ENCODE data around the gene GPR139.

GPR139 gene

GRCh38 chr16:20026361-20027072 is 47.2 kb downstream of the GPR139 start:
- H3K9me3 Mint-ChIP-seq = peaks cover 8% of the 10 kb centered on the region
- H3K27ac Mint-ChIP-seq = no peak overlapping the region
- H3K4me3 Mint-ChIP-seq = no peak overlapping the region
- no peaks in the 10 kb centered on the region for H3K36me3 Mint-ChIP-seq
- DNase-seq (ENCODE audit: low spot score in 2 of 2) (no peak), ATAC-seq (no peak)
- no peaks in the 10 kb centered on the region for H3K4me1 Mint-ChIP-seq

GRCh38 chr16:20023190-20023589 is 50.5 kb downstream of the GPR139 start:
- Mint-ChIP-seq H3K27ac (no peak overlapping the region), H3K36me3 (no peaks in the 10 kb centered on the region), H3K9me3 (peaks cover 6% of the 10 kb centered on the region), H3K4me3 (no peak overlapping the region), H3K4me1 (no peaks in the 10 kb centered on the region)
- DNase-seq (ENCODE audit: low spot score in 2 of 2) (no peak), ATAC-seq (no peak)

DNA sequence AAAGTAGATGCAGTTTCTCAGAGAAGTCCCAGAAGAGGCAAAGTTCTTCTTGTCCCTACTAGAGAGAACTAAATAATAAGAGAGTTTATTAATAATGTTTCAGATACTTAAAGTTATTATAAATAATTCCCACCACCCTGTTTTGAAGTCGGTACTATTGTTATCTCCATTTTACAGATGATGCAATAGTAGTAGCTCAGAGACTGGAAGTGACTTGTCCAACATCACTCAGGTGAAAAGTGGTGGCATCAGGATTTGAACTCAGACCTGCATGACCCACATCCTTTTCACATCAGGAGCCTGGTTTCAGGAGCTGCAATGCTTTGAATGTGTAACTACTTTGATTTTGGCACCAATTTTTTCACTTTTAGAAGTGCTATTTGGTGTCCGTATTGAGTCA is 52.7 kb downstream of the GPR139 start:
- H3K4me3 Mint-ChIP-seq = no peak overlapping the region
- H3K27ac Mint-ChIP-seq = no peak overlapping the region
- H3K36me3 Mint-ChIP-seq = no peaks in the 10 kb centered on the region
- no peaks in the 10 kb centered on the region for H3K4me1 Mint-ChIP-seq
- H3K9me3 Mint-ChIP-seq = peaks cover 6% of the 10 kb centered on the region
- no peak for ATAC-seq
- no peak for DNase-seq (ENCODE audit: low spot score in 2 of 2)

- no peak for DNase-seq (ENCODE audit: low spot score in 2 of 2)
- Mint-ChIP-seq H3K4me1 (no peaks in the 10 kb centered on the region), H3K9me3 (peaks cover 6% of the 10 kb centered on the region), H3K27ac (no peak overlapping the region), H3K4me3 (no peak overlapping the region), H3K36me3 (no peaks in the 10 kb centered on the region)
- ATAC-seq = no peak
These were observed 53.6 kb downstream of the GPR139 start for GRCh38 chr16:20020083-20020482.

GRCh38 chr16:20016234-20016633 is 57.5 kb downstream of the GPR139 start:
- no peaks in the 10 kb centered on the region for H3K36me3 Mint-ChIP-seq
- no peak for DNase-seq (ENCODE audit: low spot score in 2 of 2)
- no peak for ATAC-seq
- no peak overlapping the region for H3K27ac Mint-ChIP-seq
- H3K4me1 Mint-ChIP-seq = no peaks in the 10 kb centered on the region
- no peaks in the 10 kb centered on the region for H3K9me3 Mint-ChIP-seq
- H3K4me3 Mint-ChIP-seq = no peak overlapping the region

DNA sequence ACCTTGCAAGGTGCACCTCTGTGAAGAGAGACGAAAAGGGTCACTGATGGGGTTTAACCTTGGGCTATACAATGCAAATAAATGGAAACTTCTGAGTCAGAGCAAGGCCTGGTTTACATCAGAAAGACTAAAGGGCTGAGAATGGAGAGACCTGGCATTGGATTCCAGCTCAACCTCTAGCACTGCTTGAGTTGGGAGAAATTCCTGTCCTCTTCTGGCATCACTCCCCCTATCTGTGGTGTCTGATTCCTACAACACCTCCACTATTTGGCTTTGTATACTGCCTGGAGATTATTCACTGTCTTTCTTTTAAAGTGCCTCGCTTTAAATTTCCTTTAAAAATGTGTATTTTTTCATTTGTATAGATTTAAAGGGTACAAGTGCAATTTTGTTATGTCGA is 68.8 kb downstream of the GPR139 start:
- DNase-seq (ENCODE audit: low spot score in 2 of 2) = no peak
- Mint-ChIP-seq H3K4me3 (no peak overlapping the region), H3K9me3 (no peaks in the 10 kb centered on the region), H3K27ac (no peak overlapping the region), H3K4me1 (no peaks in the 10 kb centered on the region), H3K36me3 (no peaks in the 10 kb centered on the region)
- ATAC-seq = no peak

GRCh38 chr16:20002936-20003335 is 70.8 kb downstream of the GPR139 start:
- no peak overlapping the region for H3K4me3 Mint-ChIP-seq
- H3K9me3 Mint-ChIP-seq = no peaks in the 10 kb centered on the region
- DNase-seq (ENCODE audit: low spot score in 2 of 2) (no peak), ATAC-seq (no peak)
- H3K4me1 Mint-ChIP-seq = no peaks in the 10 kb centered on the region
- no peaks in the 10 kb centered on the region for H3K36me3 Mint-ChIP-seq
- H3K27ac Mint-ChIP-seq = no peak overlapping the region

DNA sequence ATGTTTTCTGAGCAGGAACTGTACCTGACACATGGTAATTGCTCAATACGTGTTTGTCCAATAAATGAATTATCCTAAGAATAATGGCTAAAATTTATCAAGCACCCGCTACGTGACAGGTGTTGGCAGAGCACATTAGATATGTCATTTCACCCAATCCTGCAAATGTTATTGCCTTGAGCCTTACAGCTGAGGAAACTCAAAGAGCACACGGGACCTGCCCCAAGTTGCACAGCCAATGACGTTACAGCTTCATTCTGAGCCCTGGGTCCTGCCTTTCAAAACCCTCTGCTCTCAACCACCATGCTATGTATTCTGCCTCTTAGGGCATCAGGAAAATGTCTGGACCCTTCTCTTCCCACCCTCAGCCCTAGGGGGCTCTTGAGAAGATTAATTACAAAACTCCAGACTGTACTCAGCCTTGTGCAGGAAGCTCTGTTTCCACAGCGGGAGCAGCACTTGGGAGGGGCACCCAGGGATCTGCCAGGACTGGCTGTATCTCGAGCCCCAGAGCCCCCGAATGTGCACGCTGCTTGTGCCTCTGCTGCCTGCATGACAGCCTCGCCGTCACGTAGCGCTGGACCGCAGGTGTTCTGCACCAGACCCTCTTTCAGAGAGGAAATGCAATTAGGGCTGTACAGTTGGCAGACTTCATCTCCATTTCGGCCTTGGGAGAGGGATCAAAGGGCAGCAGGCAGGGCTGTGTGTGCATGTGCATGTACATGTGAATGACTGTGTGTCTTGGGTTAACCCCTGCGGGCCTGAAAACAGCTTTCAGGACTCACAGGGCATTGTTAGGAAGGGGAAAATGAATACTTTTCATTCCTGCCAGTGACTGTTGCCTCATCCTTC is 71.6 kb downstream of the GPR139 start:
- Mint-ChIP-seq H3K4me3 (no peak overlapping the region), H3K4me1 (no peaks in the 10 kb centered on the region), H3K36me3 (no peaks in the 10 kb centered on the region), H3K9me3 (no peaks in the 10 kb centered on the region), H3K27ac (no peak overlapping the region)
- no peak for ATAC-seq
- DNase-seq (ENCODE audit: low spot score in 2 of 2) = no peak

- no peak overlapping the region for H3K27ac Mint-ChIP-seq
- H3K9me3 Mint-ChIP-seq = no peaks in the 10 kb centered on the region
- H3K36me3 Mint-ChIP-seq = no peaks in the 10 kb centered on the region
- no peaks in the 10 kb centered on the region for H3K4me1 Mint-ChIP-seq
- ATAC-seq (no peak), DNase-seq (ENCODE audit: low spot score in 2 of 2) (no peak)
- no peak overlapping the region for H3K4me3 Mint-ChIP-seq
These were observed 76.0 kb downstream of the GPR139 start for GRCh38 chr16:19997734-19998133.

DNA sequence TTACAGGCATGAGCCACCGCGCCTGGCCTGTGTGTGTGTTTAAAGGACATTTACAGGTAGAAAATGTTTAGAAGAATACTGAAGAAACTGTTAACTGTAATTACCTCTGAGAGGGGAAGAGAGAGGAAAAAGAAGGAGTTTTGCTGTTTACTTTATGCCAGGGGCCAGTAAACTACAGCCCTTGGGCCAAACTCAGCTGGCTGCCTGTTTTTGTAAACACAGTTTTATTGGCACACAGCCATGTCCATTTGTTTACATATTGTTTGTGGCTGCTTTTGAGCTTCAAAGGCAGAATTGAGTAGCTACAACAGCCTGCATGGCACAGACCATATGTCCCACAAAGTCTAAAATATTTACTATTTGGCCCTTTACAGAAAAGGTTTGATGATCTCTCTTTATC is 76.4 kb downstream of the GPR139 start:
- Mint-ChIP-seq H3K36me3 (no peaks in the 10 kb centered on the region), H3K4me1 (no peaks in the 10 kb centered on the region), H3K27ac (no peak overlapping the region), H3K4me3 (no peak overlapping the region), H3K9me3 (no peaks in the 10 kb centered on the region)
- DNase-seq (ENCODE audit: low spot score in 2 of 2) = no peak
- ATAC-seq = no peak

DNA sequence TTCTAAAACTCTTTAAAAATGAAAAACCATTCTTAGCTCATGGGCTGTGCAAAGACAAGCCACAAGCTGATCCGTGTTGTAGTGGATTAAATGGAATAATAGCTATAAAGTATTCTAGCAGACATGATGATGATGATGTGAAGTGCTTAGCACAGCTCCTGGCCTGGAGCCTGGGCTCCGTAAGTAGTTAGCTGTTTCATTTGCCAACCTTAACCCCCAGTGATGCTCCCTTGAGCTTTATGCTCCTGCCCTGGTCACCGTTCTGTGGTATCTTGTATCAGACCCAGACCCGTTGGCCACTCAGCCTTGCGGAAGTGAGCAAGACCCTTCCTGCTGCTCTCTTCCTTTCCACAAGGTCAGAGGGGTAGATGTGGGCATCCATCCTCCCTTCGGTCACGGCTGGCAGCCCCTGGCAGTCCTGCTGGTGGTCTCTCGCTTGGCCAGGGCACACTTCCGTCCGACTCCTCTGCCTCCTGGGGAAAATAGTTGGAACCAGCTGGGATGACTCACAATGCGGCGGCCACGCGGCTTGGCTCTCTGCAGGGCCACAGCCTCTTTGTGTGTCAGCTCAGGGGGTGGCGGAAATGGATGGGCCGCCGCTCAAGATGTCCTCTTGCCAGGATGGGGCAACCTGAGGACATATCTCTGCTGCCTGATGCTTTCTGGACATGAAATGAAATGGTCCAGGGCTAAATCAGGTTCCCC is 79.1 kb downstream of the GPR139 start:
- Mint-ChIP-seq H3K4me3 (no peak overlapping the region), H3K36me3 (no peaks in the 10 kb centered on the region), H3K27ac (no peak overlapping the region), H3K9me3 (no peaks in the 10 kb centered on the region), H3K4me1 (no peaks in the 10 kb centered on the region)
- ATAC-seq (no peak), DNase-seq (ENCODE audit: low spot score in 2 of 2) (no peak)

DNA sequence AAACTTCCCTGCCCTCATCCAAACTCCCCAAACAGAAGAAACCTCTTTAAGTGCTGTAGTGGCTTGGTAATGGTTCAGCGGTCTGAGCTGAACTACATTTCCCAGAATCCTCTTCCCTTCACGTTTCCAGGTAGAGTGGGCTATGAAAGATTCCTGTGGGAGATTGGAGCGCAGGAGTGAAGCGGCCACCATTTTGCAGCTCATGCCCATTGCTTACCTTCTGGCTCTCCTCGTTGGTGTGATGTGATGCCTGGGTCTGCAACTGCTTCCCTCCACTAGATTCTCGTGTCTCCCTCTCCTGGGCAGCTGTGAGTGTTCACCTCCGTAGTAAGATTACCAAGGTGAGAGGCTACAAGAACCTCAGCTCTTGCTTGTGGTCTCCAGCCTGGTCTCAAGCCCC is 82.1 kb downstream of the GPR139 start:
- no peaks in the 10 kb centered on the region for H3K4me1 Mint-ChIP-seq
- no peaks in the 10 kb centered on the region for H3K36me3 Mint-ChIP-seq
- DNase-seq (ENCODE audit: low spot score in 2 of 2) (no peak), ATAC-seq (no peak)
- no peak overlapping the region for H3K4me3 Mint-ChIP-seq
- peaks cover 3% of the 10 kb centered on the region for H3K9me3 Mint-ChIP-seq
- H3K27ac Mint-ChIP-seq = no peak overlapping the region

GRCh38 chr16:19984135-19984534 is 89.6 kb downstream of the GPR139 start:
- DNase-seq (ENCODE audit: low spot score in 2 of 2) (no peak), ATAC-seq (no peak)
- H3K4me3 Mint-ChIP-seq = no peak overlapping the region
- H3K36me3 Mint-ChIP-seq = no peaks in the 10 kb centered on the region
- no peaks in the 10 kb centered on the region for H3K9me3 Mint-ChIP-seq
- H3K4me1 Mint-ChIP-seq = no peaks in the 10 kb centered on the region
- H3K27ac Mint-ChIP-seq = no peak overlapping the region
